ENCODE results near the gene SLC38A4.

GRCh38 chr12:46865311-46865710 lies 39.5 kb upstream of the SLC38A4 start:
- TF ChIP-seq CTCF (IDR thresholded peaks at IDR 0.05), result no peak
- TF ChIP-seq POLR2A (IDR thresholded peaks at IDR 0.05), result no peak
- TF ChIP-seq POLR2AphosphoS5 (IDR thresholded peaks at IDR 0.05), result no peak
